T1000 (cell line): ENCODE data around the gene HID1.
"Not testable (repeated sequence)": the region's sequence is repeated elsewhere in the genome, so short reads cannot be mapped to it uniquely, and the experiment has no call there.

Source experiments
- DNase-seq: peaks from one replicate; lab custom pipeline; 2025; ENCODE audit warnings: mixed read lengths; lab: John Stamatoyannopoulos, UW

Gene HID1

GRCh38 chr17:74972107-74972972 is at the start of gene HID1:
Gene HID1 (minus strand): TSS chr17:74972759. CDS start chr17:74972656, 103 bp downstream.
- no peak for DNase-seq

- DNase-seq = no peak
Observed at GRCh38 chr17:75020331-75021110, 48.0 kb upstream of the HID1 start.

- DNase-seq = no peak
Observed at GRCh38 chr17:75019710-75020109, 47.2 kb upstream of the HID1 start.

GRCh38 chr17:75019146-75019545 is 46.6 kb upstream of the HID1 start:
- no peak for DNase-seq

GRCh38 chr17:75013092-75013559 is 40.6 kb upstream of the HID1 start:
- DNase-seq = no peak

- DNase-seq = peak; percentile 88
Observed at GRCh38 chr17:75012346-75013091, 40.0 kb upstream of the HID1 start, which contains the start of gene MRPL58. Gene MRPL58 (plus strand): TSS chr17:75012670. CDS start chr17:75012687, 17 bp downstream.

GRCh38 chr17:75012096-75012345 is 39.5 kb upstream of the HID1 start:
- DNase-seq = no peak

- peak; percentile 9 for DNase-seq
Observed at GRCh38 chr17:75011401-75012095, 39.0 kb upstream of the HID1 start.

GRCh38 chr17:75010683-75011400 is 38.3 kb upstream of the HID1 start:
- DNase-seq = no peak

- no peak for DNase-seq
Observed at GRCh38 chr17:75009139-75009724, 36.7 kb upstream of the HID1 start.

- no peak for DNase-seq
Observed at GRCh38 chr17:75008373-75008772, 35.8 kb upstream of the HID1 start.

- DNase-seq = no peak
Observed at GRCh38 chr17:75006653-75007052, 34.1 kb upstream of the HID1 start.

GRCh38 chr17:75006084-75006483 is 33.5 kb upstream of the HID1 start:
- DNase-seq = not testable (repeated sequence)

- DNase-seq = no peak
Observed at GRCh38 chr17:75005291-75005690, 32.7 kb upstream of the HID1 start.

- DNase-seq = no peak
Observed at GRCh38 chr17:75004371-75004770, 31.8 kb upstream of the HID1 start.

GRCh38 chr17:75003957-75004355 is 31.4 kb upstream of the HID1 start:
- no peak for DNase-seq

GRCh38 chr17:75003070-75003956 is 30.8 kb upstream of the HID1 start:
- no peak for DNase-seq

GRCh38 chr17:75001915-75002843 is 29.6 kb upstream of the HID1 start:
- no peak for DNase-seq

GRCh38 chr17:74999523-74999922 is 27.0 kb upstream of the HID1 start:
- no peak for DNase-seq
